Activated effector memory CD4-positive, alpha-beta T cell treated with Interleukin-2 at 50 U/mL for 16 hours (primary cell): ENCODE results near the gene MYLK4.
A peak's percentile ranks its signal among the peaks of the same experiment; 100 is the strongest.

ENCODE experiments used
- DNase-seq: peaks from one replicate; pipeline ENCODE4 v3.0.0-alpha.2; 2020

The MYLK4 gene

DNA sequence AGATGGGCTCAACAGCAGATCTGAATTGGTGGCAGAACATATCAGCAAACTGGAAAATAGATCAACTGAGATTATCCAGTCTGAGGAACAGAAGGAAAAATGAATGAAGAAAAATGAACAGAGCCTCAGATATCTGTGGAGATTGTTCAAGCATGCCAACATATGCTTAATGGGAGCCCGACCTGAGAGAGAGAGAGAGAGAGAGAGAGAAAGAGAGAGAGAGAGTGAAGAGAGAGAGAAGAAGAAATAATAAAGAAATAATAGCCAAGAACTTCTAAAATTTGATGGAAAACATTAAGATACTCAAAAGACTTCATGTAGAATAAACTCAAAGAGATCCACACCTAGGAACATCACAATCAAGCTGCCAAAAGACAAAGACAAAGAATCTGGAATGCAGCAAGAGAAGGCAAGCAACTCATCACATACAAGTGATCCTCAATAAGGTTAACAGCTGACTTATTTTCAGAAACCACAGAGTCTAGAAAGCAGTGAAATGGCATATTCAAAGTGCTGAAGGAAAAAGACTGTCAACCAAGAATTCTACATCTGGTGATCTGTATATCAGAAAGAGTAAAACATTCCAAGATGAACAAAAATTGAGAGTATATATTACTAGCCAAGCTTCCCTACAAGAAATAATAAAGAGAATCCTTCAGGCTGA, 97.2 kb downstream of the MYLK4 start:
- DNase-seq = no peak

DNA sequence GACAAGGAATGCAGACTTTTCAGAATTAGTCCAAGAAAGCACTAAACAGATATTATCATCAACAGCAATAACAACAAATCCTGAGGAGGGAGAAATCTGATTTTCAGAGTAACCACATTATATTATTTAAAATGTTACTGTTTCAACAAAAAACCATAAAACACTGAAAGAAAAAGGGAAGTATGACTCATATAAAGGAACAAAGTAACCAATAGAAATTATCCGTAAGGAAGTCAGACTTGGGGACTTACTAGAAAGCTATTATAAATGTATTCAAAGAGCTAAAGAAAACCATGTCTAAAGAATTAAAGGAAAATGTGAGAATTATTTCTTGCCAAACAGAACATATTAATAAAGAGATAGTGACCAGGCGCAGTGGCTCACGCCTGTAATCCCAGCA, 98.1 kb downstream of the MYLK4 start:
- DNase-seq = no peak

DNA sequence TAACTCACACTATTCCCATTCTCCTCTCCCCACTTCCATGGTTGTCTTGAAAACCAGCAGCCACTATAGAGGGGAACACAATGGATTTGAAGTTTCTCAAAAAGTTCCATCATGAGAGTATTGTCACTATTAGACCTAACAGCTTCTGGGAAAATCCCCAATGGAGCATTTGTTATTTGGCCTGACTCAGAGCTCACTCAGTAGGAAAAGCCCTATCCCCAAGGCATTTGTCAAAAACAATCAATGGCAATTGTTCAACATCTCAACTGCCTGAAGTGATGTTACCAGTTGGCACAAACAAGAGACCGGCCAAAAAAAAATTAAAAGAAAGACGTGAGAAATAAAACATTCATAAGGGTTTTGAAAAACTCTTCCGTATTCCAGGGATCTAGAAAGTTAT, 98.8 kb downstream of the MYLK4 start:
- DNase-seq = no peak

DNA sequence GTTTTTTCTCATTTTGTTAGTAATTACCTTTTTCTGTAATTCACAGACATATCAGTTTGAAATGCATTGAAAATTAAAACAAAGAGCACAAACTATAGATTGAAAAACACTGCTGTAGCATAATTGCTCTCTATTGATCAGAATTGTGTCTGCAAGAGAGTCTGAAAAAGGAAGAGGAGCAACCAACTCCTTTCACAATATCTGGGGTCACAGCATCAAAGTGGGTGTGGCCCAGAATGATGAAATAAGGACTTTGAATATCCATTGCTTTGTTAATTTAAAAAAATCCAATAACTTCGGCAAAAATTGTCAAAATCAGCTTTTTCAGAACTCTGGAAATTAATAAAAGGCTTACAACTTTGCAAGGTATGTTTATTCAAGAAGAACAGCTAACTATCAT, 99.2 kb downstream of the MYLK4 start:
- DNase-seq = no peak

DNA sequence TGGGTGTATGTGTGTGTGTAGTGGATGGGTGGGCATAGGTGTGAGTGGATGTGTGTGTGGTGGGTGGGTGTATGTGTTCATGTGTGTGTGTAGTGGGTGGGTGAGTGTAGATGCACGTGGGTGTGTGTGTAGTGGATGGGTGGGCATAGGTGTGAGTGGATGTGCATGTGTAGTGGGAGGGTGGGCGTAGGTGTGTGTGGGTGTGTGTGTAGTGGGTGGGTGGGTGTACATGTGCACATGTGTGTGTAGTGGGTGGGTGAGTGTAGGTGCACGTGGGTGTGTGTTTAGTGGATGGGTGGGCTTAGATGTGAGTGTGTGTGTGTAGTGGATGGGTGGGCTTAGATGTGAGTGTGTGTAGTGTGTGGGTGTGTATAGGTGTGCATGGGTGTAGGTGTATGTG, 104.4 kb downstream of the MYLK4 start:
- no peak for DNase-seq

DNA sequence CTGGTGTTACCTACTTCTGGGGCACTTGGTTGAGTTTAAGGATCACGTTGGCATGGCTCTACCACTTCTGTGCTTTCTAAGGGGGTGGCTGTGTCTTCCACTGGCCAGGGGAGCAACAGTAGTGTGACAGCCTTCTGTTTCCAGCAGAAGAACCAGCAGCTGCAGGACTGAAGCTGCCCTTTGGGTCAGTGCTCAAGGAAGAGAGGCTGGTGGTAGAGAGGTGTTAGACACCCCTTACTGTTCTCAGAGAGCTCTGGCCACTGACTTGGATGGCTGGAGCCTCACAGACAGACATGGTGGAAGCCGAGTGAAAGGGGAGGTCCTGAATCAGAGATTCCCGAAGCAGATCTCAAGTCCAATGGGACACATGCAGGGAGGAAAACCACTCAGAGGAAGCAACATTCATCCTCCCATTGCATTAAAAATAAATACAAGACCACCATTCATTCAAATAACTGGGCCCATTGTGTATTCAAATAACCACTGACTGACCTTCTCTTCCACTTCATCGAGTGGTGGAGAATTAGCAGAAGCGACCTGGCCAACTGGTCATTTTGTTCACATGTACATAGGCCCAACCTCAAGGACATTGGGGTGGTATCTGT, 106.7 kb downstream of the MYLK4 start:
- no peak for DNase-seq

DNA sequence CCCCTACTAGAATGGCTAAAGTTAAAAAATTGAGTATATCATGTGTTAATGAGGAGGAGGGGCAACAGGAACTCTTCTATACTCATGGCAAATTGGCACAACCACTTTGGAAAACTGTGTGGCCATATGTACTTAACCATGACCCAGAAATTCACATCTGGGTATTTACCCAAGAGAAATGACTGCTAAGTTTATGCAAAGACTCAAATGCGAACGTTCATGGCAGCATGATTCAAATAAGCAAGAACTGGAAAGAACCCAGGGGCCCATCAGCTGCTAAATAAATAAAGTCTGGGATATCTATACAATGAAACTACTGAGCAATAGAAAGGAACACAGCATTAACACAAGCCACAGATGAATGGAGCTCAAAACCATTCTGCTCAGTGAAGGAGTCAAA, 107.6 kb downstream of the MYLK4 start:
- DNase-seq = no peak

DNA sequence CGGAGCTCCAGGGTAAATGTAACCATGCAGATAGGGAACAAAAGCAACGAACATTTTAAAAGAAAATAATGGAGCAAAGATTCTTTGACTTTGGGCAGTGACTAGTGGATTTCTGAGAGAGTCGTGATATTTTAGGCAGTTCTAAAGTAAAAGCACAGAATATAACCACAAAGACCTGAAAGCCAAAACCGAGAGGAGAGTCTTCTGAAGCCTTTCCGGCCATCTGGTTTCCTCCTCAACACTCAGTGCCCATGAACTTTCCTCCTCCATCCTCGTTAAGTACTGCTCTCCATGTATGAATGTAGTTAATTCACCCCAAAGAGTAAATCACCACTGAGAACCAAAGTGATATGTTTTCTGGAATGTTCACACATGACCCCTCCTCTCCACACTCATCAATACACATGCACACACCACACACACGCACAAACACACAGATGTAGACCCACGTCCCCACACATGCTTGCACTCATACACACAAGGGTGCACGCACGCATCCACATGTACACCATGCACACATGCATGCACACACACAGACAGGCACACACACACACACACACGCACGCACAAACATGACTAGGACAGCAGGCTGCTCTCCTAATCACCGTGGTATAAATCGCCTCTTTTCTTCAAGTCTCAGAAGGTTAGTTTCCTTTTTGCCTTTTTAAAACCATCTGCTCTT, 109.5 kb downstream of the MYLK4 start:
- DNase-seq = no peak

DNA sequence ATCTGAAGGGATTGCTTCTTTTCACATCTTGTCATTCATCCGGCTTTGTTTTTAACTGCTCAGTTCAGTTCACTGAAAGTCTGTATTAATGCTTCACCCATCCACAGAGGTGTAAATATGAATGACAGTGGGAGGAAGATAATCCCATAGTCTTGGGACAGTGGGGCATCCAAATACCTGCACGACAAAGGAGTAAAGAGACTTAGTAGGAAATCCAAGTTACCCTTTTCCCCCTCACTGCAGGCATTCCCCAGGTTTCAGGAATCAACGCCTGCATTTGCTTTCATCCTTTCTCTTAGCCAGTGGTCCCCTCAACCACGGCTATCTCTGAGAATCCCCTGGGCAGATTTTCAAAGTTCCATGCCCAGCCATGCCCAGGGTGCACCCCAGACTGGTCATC, 110.2 kb downstream of the MYLK4 start:
- DNase-seq = no peak

DNA sequence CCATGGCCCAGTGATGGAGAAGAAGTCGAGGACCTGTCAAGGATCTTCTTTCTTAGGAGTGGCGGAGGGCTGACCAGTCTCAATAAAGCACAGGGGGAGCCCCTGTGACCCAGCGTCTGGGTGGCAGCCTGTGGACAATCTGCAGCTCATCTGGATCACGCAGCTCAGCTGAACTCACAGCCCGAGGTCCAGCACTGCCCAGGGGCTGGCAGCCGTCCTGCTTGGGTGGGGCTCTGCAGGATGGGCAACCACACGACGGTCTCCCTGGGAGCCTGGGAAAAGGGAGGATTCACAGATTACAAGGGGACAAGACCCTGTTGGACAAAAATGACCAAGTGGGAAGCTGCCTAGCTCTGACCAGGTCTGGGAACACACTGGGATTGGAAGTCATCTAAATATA, 110.8 kb downstream of the MYLK4 start:
- no peak for DNase-seq

DNA sequence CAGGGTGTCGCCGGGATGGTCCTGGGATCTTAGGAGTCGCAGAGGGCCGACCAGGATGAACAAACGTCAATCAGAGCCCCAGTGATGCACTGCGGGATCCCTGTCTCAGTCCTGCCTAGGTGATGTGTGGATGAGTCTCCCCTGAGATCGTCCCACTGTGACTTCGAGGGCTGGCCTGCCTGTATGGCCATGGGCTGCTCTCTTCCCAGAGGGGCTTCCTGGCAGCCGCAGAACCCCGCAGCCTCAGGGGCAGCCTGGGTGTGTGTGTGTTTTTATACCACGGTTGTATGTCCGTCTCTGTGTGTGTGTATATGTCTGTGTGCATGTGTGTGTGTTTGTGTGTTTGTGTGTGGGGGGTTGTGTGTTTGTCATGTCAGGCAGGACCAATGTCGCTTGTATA, 111.6 kb downstream of the MYLK4 start:
- DNase-seq = no peak

DNA sequence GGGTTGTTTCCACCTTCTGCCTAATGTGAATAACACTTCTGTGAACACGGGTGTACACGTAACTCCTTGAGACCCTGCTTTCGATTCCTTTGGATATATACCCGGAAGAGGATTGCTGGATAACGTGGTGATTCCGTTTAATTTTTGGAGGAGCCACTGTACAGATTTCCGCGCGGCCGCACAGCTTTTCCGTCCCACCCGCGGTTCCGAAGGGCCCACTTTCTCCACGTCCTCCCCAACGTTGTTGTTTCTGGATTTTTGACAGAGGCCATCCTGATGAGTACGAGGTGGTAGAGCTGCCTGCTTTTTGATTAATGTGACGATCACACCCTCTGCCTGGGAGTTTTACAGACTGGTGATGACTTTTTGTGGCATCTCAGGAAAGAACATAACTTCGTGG, 114.0 kb downstream of the MYLK4 start:
- DNase-seq = no peak

DNA sequence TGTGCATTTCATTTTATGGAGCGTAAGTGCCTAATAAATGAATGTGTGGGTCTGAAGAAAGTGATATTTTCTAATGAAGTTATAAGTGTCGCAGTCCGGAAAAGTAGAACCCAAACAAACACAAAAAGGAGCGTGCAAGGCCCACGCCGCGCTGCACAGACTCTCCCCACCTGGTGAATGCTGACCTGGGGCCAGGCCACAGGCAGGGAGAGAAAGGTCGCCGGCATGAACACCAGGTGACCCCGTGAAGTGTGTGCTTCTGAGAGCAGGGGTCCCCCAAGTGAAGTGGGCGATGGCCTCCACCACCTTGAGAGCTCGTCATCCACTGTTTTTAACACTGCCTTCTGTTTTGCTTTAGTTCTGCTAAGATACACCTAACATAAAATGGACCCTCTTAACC, 114.8 kb downstream of the MYLK4 start:
- DNase-seq = no peak

DNA sequence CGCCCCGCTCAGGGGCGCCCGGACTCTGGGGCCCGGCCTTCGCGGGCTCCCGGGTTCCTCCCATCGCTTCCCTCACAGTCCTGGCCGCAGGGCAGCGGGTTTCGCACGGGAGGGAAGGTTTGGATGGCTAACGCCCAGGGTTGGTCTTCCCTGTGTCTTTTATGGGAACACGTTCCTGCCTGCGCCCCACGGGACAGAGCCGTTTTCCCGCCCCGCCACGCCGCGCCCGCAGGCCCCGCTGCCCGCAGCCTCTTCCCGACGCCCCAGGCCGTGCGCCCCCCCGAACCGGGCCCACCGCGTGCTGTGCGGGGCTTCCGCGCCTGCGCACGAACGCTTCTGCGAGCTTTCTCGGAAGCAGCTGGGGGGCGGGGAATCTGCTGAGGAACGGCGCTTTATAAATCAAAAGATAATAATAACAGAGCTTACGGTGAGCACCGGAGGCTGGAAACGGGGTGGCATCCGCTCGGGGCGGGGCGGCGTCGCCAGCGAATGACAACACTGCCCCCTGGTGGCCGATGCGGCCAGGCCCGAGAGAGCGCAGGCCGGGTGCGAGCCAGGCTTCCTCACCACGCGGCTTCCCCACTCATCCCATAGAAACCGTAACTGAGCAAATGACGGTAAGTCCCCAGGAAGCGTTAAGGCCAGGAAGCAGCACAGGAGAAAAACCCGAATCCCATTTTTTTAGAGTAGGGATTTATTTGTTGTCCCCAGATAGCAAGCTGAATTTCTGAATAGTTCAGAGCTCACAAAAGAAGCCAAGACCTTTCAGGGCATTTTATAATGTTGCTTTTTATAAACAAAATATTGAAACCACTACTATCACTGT, 116.4 kb downstream of the MYLK4 start:
- peak; percentile 67 for DNase-seq

DNA sequence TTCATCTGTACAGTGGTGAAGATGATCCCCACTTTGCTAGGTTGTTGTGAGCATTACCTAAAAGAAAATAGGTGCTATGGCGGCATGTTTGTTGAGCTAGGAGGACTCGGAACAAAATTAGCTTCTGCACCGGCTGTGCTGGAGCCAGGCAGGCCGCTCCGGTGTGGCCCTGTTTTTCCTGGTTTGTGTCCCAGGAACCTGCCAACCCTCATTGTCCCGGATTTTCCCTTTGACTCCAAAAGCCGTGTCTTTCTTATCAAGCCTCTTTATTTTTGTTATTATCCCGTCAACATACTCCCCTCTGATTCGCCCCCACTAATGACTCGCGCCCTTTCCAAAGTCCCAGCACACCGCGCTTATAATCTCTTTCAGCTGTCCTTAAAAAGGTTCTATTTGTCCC, 117.0 kb downstream of the MYLK4 start:
- DNase-seq = no peak

DNA sequence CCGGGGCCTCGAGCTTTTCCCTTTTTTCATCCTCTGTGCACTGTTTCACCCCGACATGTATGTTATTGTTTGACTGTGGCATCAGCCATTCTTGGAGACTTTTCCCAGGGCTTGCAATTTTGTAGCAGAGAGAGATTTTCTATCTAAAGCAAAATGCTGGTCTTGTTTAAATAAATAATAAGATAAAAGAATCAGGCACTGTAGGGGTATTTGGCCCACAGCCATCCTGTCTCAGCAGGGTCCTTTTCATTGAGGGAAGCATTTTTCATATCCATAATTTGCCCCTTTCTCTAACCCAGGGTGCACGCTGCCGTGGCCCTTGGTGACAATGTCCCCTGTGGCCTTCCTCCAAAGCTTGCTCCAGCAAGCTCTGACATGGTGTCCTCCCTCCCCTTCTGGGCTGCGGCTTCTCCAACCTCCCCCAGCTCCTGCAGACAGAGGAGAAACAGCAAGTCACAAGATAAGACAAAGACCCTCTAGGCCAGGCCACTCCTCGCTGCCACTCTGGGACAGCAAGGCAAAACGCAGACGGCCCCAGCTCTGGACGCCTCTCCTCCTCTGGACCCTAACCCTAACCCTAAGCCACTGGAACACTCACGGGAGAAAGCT, 117.6 kb downstream of the MYLK4 start:
- DNase-seq = no peak

DNA sequence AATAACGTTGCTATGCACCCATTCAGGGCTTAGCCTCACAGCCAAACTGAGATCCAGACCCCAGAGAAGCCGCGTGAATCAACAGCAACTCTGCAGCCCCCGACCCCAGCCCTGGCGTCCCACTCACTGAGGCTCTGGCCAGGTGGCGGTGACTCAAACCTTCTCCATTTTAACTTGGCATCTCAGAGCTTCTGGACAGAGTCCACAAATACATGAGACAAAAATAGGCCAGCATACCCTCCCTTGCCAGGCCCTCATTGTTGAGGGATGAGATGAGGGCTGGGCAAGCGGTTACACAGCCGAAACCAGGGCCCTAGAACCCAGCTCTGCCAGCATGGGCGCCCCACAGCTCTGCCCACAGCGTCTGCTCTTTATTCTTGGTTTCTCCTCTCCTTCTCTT, 118.4 kb downstream of the MYLK4 start:
- no peak for DNase-seq

DNA sequence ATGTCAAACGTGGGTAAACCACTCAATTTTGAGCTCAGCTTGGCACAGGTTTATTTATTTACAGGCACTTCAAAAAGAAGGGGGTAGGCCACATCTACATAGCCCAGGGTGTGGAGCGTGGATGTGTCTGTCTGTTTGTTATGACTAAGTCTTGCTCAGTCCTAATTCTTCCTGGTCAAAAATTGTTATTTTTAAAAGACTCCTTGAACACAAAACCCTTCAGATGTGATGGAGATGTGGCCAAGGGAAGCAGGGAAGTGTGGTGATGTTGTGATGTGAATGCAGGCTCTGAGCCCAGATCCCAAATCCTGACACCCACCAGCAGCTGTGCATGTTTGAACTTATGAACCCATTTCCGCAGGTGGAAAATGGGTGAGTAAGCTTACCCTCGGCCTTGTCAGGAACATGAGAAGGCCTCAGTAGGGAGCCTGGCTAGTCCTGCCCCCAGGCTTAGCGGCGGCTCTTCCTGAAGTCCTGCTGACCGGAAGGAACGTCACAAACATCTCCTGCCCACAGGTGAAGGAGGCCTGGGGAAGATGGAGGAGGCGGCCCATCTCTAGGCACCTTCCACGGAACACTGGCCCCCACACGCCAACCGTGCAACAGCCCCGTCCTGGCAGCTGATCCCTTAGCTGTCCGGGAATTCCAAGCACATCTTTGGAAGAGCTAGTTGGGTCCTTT, 119.7 kb downstream of the MYLK4 start:
- no peak for DNase-seq

DNA sequence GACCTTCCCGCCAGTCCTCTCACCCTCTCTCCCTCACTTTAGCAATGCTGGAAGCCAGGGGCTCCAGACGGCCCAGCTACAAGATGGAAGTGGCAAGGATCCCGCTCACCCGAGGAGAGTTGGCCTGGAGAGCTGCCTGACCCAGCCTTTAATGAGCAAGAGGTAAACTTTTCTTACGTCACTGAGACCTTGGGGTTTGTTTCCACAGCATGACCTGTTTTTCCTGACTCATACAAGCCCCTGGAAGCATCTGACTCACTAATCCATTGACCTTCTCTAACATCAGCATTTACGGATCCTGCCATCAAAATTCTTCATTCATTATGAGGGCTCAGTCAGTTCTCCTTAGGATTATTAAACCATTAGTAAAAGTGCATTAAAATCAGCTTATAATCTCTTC, 120.4 kb downstream of the MYLK4 start:
- no peak for DNase-seq

DNA sequence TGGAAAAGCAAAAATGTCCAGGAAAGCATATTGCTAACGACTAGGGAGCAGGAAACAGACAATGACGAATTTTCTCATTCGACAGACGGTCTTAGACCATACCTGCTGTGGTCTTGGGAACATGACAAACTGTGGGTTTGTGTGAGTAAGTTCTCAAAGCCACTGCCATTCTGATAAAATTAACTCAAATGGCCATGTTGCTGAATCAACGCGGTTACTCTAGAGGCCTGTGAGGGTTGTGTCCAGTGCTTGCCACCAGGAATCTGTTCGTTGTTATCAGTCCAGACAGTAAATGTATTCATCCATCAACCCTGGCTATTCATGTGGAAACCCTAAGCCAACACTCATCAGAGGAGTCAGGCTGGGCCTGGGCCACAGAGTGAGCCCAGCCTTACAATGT, 124.3 kb downstream of the MYLK4 start:
- no peak for DNase-seq

DNA sequence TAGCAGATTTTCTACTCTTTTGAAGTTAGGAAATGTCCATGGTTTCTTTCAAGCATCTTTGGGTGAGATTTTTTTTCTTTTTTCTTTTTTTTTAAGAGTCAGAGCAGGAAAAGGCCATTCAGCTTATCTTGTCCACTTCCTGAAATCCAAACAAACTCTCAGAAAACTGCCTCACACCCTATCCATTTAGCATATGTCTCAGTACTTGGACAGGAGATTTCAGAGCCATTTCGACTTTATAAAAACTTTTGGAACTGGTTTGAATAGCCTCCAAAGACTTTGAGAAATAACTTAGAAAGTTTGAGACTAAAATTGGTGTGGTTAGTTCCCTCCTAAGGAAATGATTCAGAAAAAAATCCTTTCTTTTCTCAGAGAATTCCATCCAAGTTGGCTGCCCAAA, 125.1 kb downstream of the MYLK4 start:
- DNase-seq = no peak

DNA sequence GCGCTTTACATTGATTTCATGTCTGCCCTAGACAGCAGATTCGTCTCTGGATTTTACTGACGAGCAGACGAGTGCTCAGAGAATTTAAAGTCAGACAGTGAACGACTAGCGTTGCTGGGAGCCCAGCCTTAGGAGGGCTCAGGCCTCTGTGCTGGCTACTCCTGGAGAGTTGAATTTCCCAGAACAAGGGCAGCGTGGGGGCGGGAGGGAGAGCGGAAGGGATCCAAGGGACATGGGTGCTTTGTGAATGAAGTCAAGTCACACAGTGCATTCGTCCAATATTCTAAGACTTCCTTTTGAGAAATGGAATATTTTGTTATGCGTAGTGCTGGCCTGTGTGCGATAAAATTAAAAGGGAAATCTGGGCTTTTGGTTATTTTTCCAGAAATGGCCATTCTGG, 126.5 kb downstream of the MYLK4 start:
- no peak for DNase-seq

DNA sequence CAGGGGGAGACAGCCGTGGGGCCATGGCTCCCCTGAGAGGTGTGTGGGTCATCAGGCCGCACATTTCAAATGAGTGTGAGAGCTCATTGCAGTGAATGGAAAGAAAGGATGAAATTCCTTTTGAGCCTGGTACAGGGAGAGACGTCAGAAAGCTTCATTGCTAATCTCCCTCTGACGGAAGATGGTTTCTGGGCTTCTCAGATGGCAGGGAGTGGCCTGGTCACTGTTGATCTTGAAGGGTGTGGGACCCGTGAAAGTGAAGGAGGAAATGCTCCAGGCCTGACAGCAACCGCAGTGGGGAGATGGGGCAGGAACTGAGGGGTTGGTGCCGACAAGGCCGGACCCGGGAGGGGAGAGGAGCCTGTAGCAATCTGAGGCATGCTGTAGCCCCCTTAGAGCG, 127.4 kb downstream of the MYLK4 start:
- DNase-seq = no peak
